TTC549 (cell line): ENCODE data around the gene TSSC4.

Experiments
- FAIRE-seq: peaks from 2 replicates; lab custom pipeline; 2012; peaks lifted over from hg19 to GRCh38; lab: Jason Lieb, UNC

TSSC4 gene

DNA sequence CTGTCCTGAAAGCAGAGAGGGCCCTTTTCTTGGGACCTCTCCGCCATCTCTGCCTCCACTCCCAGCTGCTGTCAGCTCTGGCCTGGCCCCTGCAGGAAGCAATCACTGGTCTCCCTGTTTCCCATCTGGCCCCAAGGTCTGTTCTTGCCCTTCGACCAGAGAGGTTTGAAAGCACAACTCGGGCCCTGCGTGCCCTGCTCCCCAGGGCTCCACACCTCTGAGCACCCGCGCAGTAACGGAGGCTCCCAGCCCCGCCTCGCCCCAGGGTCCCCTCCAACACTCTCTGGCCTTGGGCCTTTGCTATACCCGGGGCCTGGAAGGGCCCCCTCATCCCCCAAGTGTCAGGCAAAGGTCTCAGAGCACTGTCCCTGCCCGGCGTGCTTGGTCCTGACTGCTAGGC, 31.2 kb upstream of the TSSC4 start:
- no peak for FAIRE-seq

- no peak for FAIRE-seq
These were observed 30.7 kb upstream of the TSSC4 start for GRCh38 chr11:2369896-2370295.

- FAIRE-seq, result no peak
These were observed 25.9 kb upstream of the TSSC4 start for GRCh38 chr11:2374456-2375201.

DNA sequence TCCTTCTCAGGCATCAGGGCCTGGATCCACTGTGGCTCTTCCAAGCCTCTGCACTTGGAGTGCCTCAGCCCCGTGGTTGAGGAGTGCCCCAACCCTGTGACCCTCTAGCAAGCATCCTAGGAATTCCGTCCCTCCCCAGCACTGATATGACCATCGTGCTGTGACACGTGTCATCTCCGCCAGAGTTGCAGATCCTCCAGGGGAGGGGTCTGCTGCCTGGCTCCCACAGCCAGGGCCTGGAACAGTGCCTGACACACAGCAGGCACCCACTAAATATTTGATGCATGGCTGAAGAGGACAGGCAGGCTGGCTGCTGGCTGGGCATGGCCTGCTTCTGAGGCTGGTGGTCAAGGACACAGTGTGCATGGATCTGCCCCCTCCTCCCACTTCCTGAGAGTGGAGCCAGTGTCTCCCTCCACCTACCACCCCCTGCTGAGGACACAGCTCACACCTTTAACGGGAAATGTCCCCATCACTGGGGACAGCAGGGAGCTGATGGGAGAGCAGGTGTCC, 25.2 kb upstream of the TSSC4 start:
- FAIRE-seq, result no peak

- FAIRE-seq, result no peak
These were observed 24.5 kb upstream of the TSSC4 start for GRCh38 chr11:2375964-2376551.

GRCh38 chr11:2376751-2377451, 23.6 kb upstream of the TSSC4 start, which contains the start of gene CD81:
TSS of gene CD81 (plus strand) at chr11:2377310. CDS start at chr11:2377550, 240 bp downstream.
- FAIRE-seq, result no peak

DNA sequence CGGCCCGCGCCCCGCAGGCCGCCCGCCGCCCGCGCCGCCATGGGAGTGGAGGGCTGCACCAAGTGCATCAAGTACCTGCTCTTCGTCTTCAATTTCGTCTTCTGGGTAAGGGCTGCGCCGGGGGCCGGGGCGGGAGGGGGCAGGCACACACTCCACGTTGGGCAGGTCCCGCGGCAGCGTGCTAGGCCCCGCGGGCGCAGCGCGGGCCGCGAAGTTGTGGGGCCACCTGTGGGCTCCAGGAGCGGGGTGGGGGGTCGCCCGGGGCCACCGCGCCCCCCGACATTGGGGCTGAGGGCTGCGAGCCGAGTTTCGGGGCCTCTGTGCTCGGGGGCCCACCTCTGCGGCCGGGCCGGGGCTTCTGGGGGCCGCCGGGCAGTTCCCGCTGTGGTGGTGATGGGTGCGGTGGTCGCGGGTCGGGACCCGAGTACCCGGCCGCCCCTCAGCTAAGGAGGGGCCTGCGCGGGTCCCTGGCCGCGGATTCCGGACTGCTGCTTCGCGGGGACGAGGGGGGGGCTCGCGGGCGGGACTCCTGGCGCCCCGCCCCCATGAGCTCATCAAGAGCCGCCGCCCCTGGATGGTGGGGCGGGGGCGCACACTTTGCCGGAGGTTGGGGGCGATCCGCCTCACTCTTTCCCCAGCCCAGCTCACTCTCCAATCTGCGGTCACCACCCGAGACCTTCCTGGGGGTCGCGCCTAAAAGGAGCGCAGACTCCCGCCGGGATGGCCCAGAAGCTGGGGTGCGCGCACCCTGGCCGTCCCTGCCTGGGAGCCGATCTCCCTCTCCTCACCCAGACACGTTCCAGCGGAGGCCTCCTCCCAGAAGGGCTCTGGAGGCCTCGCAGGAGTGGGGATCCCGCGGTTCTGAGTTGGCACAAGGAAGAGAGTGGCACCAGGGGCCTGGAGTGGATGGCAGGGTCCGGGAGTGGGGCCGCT, 22.8 kb upstream of the TSSC4 start:
- no peak for FAIRE-seq

GRCh38 chr11:2378527-2379210, 21.9 kb upstream of the TSSC4 start:
- FAIRE-seq, result no peak

GRCh38 chr11:2379466-2380174, 20.9 kb upstream of the TSSC4 start:
- FAIRE-seq, result no peak

GRCh38 chr11:2380396-2380795, 20.2 kb upstream of the TSSC4 start:
- FAIRE-seq, result no peak

DNA sequence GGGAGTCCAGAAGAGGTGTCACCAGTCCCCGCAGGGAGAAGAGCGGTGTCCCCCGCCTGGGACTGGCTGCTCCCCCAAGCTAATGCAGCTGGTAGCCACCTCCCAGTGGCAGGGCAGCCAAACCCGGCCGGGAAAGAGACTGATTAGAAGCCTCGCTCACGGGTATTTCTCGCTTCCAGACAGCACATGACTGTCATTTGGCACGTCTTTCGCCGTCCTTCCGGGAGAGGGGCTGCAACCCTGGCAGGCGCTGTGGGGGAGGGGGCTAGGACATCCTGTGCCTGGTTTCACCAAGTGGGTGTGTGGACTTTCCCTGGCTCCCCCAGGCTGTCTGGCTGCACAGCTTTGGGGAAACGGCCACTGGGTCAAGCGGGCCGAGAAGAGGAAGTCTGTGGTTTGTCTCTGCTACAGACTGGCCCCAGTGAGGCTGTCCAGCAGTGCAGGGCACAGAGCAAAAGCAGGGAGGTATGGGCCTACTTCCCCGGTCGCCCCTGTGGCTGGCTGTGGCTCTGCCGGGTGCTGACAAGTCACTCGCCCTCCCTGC, 19.7 kb upstream of the TSSC4 start:
- no peak for FAIRE-seq

- FAIRE-seq, result no peak
These were observed 18.9 kb upstream of the TSSC4 start for GRCh38 chr11:2381494-2382128.

DNA sequence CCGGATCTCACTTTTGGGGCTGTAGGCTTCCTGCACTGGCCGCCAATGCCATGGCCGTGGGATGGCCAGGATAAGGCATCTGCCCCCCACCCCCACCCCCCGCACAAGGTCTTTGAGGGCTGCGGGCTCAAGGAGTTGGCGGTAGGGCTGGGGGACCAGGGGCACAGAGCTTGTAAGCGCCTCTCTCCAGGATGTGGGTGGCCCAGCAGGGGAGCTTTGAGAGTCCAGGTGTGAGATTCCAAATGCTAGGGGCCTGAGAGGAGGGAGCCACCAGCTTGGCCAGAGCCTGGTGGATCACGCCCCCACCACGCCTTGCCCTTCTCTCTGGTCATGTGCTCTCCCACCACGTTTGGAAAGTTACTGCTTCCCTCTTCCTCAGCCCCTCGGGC, 18.4 kb upstream of the TSSC4 start:
- FAIRE-seq, result no peak

DNA sequence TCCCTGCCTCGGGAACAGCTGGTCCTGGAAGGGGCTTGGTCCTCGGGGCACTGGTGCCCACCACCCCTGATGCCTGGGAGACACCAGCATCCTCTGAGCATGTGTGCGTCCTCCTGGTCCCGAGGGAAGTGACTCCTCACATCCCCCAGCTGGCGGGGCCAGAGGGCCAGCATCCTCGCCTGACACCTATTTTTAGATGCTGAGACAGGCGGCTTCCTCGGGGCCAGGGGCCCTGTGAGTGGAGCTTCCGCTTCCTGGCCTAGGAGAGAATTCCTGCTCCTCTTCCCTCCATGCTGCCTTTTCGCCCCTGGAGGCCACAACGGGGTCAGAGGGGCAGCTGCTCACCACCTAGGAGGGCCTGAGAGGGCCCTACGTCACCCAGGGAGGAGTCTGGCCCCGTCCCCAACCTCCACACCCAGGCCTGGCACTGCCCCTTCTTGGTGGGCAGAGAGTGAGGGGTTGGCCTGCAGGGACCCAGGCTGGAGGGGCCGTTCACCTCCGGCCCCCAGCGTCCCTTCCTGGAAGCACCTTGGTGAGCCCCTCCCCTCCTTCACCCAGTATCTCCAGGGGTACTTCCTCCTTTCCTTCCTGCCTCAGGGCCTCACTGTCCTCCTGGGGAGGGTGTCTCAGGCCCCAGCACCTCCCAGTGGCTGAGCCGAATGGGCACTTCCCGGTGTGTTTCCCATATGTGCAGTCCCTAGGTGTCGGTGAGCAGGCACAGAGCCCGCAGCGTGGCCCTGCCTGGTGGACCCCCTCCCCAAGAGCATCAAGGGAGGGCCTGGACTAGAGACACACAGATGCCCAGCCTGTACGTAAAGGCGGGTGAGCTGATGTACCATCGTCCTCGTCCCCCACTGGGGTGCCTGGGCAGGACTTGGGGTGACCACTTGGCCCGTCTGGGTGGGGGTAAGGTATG, 17.4 kb upstream of the TSSC4 start:
- no peak for FAIRE-seq

GRCh38 chr11:2383852-2384804, 16.4 kb upstream of the TSSC4 start:
- FAIRE-seq, result no peak

GRCh38 chr11:2385156-2386151, 15.1 kb upstream of the TSSC4 start:
- FAIRE-seq, result no peak

GRCh38 chr11:2386591-2386990, 14.0 kb upstream of the TSSC4 start:
- no peak for FAIRE-seq
